Liver (tissue), 3 donors: ENCODE data around the gene ARRDC1.
"Not testable (repeated sequence)": the region's sequence is repeated elsewhere in the genome, so short reads cannot be mapped to it uniquely, and the experiment has no call there.

Experiments
- CTCF ChIP-seq: fragments of 150-350 bp; IDR thresholded peaks from 2 replicates; pipeline ENCODE4 v1.5.1; 2017; ENCODE audit warnings: improper control_type of control experiment, low read depth, low read length; ENCODE audit not compliant: missing input control
- NR2F2 ChIP-seq: IDR thresholded peaks from 2 replicates; pipeline ENCODE4 v1.6.1; 2016; ENCODE audit warnings: antibody characterized with exemption
- TAF1 ChIP-seq: conservative IDR thresholded peaks from 2 replicates; pipeline ENCODE4 v1.6.1; 2016; ENCODE audit warnings: antibody characterized with exemption, mild to moderate bottlenecking
- TF ChIP-seq, protein P1 (sequence below): IDR thresholded peaks from 2 replicates; pipeline ENCODE4 v1.6.1; 2016; ENCODE audit warnings: antibody characterized with exemption
- TF ChIP-seq, protein P2 (sequence below): IDR thresholded peaks from 2 replicates; pipeline ENCODE4 v1.6.1; 2016; ENCODE audit warnings: antibody characterized with exemption
- donor health status: healthy.
- donor health status: healthy.

GRCh38 chr9:137568445-137568844 is 37.0 kb upstream of the ARRDC1 start:
- TF ChIP-seq CTCF, NR2F2, TAF1: not testable (repeated sequence)
- TF ChIP-seq, protein P1, sequence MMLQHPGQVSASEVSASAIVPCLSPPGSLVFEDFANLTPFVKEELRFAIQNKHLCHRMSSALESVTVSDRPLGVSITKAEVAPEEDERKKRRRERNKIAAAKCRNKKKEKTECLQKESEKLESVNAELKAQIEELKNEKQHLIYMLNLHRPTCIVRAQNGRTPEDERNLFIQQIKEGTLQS, result not testable (repeated sequence)
- TF ChIP-seq, protein P2, sequence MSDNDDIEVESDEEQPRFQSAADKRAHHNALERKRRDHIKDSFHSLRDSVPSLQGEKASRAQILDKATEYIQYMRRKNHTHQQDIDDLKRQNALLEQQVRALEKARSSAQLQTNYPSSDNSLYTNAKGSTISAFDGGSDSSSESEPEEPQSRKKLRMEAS, result not testable (repeated sequence)
